NCI-H2196 (cell line): ENCODE measurements around the gene CLCN7.
"Not testable (repeated sequence)": the region's sequence is repeated elsewhere in the genome, so short reads cannot be mapped to it uniquely, and the experiment has no call there.

ENCODE experiments used
- DNase-seq: peaks from one replicate; lab custom pipeline; 2025; ENCODE audit not compliant: unreplicated experiment; lab: John Stamatoyannopoulos, UW

CLCN7 gene

GRCh38 chr16:1488619-1489018 is 13.8 kb upstream of the CLCN7 start, which contains the start of gene PTX4:
Gene PTX4 (minus strand): TSS chr16:1488944. CDS start chr16:1488909, 35 bp downstream.
- DNase-seq, result no peak

DNA sequence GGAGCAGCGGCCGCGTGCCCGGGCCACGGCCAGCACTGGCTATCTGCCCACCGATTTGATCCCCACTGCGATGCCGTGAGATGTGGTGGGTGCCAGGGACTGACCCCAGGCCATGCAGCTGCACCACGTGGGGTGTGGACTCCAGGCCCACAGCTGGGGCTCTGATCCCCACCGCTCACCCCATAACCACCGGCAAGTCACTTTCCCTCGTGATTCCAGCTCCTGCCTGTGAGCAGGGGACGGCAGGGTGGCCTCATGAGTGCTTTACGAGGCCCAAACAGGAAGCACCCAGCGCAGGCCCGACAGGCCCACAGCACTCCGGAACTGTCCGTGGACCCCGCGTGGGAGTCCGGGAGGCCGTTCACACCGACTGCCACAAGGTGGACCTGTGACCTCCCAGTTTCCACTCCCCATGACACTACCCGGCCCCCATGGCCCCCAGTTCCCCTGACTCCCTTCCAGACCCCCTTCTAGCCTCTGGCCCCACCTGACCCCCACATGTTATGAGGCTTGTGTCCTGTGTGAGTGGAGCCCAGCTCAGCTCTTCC is 13.3 kb upstream of the CLCN7 start:
- no peak for DNase-seq

DNA sequence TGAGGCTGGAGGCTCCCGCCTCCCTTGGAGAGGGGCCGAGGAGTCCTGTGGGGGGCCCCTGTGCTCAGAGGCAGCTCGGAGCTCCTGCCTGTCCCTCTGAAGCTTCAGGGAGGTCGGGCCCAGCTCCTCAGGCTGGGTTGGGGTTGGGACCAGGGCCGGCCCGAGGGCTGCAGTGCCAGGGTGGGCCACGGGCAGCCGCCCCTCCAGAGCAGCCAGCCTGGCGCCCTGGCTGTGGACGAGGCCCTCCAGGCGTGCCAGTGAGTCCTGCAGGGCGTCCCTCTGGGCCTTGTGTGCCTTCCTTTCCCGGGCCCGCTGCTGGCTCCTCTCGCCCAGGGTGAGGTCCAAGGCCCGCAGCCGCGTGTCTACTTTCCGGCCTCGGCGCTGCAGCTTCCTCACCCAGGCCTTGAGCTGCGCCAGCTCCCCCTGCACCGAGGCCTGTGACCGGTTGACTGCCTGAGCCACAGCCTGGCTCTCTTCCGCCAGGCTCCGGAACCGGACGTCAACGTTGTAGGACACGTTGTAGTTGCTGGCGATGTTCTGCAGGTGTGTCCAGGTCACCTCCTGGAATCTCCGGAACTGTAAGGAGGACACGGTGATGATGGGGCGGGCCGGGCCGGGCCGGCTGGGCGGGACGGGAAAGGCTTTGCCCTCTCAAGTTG is 12.7 kb upstream of the CLCN7 start:
- DNase-seq, result no peak

GRCh38 chr16:1486551-1487390 is 11.9 kb upstream of the CLCN7 start:
- no peak for DNase-seq

GRCh38 chr16:1485847-1486496 is 11.1 kb upstream of the CLCN7 start:
- no peak for DNase-seq

GRCh38 chr16:1481906-1482835 is 7.3 kb upstream of the CLCN7 start:
- DNase-seq, result no peak

GRCh38 chr16:1478937-1479336 is 4.1 kb upstream of the CLCN7 start:
- DNase-seq, result not testable (repeated sequence)

- DNase-seq, result no peak
These were observed 2.2 kb upstream of the CLCN7 start for GRCh38 chr16:1477033-1477432.

DNA sequence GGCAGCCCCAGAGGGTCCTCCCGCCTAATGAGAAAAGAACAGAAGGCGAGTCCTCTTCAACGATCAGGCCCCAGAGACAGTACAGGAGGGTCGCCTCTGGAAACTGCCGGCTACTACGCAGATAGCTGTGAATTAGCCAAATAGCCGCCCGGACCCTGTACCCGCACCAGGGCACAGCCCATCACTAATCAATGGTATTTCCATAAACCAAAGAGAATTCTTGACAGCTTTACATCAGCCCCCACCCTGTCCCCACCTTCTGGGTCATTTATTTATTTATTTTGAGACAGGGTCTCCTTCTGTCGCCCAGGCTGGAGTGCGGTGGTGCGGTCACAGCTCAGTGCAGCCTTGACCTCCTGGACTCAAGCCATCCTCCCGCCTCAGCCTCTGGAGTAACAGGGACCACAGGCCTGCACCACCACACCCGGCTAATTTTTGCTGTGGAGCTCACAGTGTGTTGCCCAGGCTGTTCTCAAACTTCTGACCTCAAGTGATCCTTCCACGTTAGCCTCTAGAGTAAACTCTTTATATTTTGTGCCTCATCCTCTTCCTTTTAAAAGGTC is 805 bp upstream of the CLCN7 start:
- no peak for DNase-seq

DNA sequence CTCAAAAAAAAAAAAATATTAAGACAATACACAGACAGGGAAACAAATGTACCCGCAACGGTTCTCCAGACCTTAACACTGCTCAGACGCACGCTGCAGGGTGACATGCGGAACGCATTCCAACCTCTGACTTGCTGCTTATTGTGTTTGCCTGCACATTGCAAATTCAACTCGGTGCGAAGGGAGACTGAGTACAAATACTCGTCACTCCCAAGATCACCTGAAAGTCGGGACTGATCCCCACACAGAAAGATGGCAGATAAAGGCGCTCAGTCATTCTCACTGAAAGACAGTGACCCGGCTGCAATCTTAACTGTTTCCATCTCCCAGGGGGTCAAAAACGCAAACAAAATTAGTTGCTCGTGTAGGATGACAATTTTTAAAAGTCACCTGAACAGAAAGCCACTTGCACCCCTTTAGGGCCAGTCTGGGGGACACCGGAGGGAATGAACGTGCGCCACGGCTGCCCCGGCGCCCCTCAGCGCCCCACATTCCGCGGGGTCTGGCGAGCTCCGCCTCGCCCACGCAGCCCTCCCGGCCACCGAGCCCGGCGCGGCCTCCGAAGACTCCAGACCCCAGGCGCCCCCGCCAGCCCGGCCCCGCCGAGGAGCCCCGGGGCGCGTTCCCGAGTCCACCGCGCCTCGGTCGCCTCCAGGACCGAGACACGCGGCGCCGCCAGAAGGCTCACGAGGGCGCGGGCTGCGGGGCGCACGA is 589 bp downstream of the CLCN7 start:
- DNase-seq, result no peak

DNA sequence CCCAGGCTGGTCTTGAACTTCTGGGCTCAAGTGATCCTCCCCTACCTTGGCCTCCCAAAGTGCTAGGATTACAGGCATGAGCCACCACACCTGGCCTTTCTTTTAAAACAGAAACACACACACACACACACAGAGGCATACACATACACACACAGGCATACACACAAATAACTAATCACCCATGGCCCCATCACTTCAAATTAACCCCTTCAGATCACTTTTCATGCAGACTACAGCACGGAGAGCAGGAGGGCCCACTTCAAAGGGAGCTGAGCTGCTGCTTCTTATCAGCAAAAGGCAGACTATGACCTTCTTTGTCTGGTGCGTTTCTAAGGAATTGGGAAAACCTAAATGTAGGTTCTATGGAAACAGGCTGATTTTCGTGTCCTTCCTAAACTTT is 1.9 kb downstream of the CLCN7 start:
- no peak for DNase-seq

GRCh38 chr16:1471569-1472194 is 3.1 kb downstream of the CLCN7 start:
- no peak for DNase-seq

GRCh38 chr16:1470481-1471251 is 4.2 kb downstream of the CLCN7 start:
- DNase-seq, result no peak

- DNase-seq, result no peak
These were observed 5.1 kb downstream of the CLCN7 start for GRCh38 chr16:1469693-1470201.

- DNase-seq, result not testable (repeated sequence)
These were observed 5.7 kb downstream of the CLCN7 start for GRCh38 chr16:1469141-1469540.

- DNase-seq, result no peak
These were observed 6.4 kb downstream of the CLCN7 start for GRCh38 chr16:1468426-1468810.

- DNase-seq, result no peak
These were observed 7.8 kb downstream of the CLCN7 start for GRCh38 chr16:1466968-1467521.

- DNase-seq, result no peak
These were observed 8.8 kb downstream of the CLCN7 start for GRCh38 chr16:1466054-1466453.
